Astrocyte (in vitro differentiated cells and primary cell): ENCODE measurements around the gene DROSHA. TPM values are rescaled to one million over a fixed set of nuclear protein-coding genes. Genes with fewer than 3 reads are reported as not detected.

Experiments used
- DNase-seq: peaks from one replicate; pipeline ENCODE4 v3.0.0-alpha.2; 2010; ENCODE audit warnings: low read depth
- FAIRE-seq: peaks from 2 replicates; lab custom pipeline; 2011; peaks lifted over from hg19 to GRCh38; lab: Jason Lieb, UNC
- H2AFZ ChIP-seq: 2 replicates; pipeline ENCODE4 v1.6.0; 2012; ENCODE audit warnings: low read depth, low read length, inconsistent platforms
- H3K27ac ChIP-seq: 2 replicates; pipeline ENCODE4 v1.5.1; 2011; ENCODE audit warnings: low read depth, low read length, inconsistent platforms
- H3K27me3 ChIP-seq: 2 replicates; pipeline ENCODE4 v1.6.0; 2011; ENCODE audit warnings: low read length, inconsistent platforms; ENCODE audit not compliant: insufficient read depth
- H3K36me3 ChIP-seq: 2 replicates; pipeline ENCODE4 v1.5.1; 2011; ENCODE audit warnings: low read length, inconsistent platforms; ENCODE audit not compliant: insufficient read depth
- H3K4me1 ChIP-seq: 2 replicates; pipeline ENCODE4 v1.5.1; 2011; ENCODE audit warnings: low read length, inconsistent platforms; ENCODE audit not compliant: insufficient read depth
- H3K4me2 ChIP-seq: 2 replicates; pipeline ENCODE4 v1.6.0; 2012; ENCODE audit warnings: low read length, inconsistent platforms
- H3K4me3 ChIP-seq: 2 replicates; pipeline ENCODE4 v1.5.1; 2011; ENCODE audit warnings: low read depth, mild to moderate bottlenecking, low read length, inconsistent platforms; ENCODE audit not compliant: insufficient read depth
- H3K79me2 ChIP-seq: 2 replicates; pipeline ENCODE4 v1.6.0; 2012; ENCODE audit warnings: mild to moderate bottlenecking, low read length, inconsistent platforms; ENCODE audit not compliant: insufficient read depth
- H3K9ac ChIP-seq: 2 replicates; pipeline ENCODE4 v1.6.0; 2012; ENCODE audit warnings: mild to moderate bottlenecking, low read length, inconsistent platforms
- H3K9me3 ChIP-seq: 2 replicates; pipeline ENCODE4 v1.5.1; 2012; ENCODE audit warnings: low read depth, mild to moderate bottlenecking, low read length, inconsistent platforms; ENCODE audit not compliant: insufficient read depth
- H4K20me1 ChIP-seq: 2 replicates; pipeline ENCODE4 v1.6.0; 2012; ENCODE audit warnings: low read length, inconsistent platforms; ENCODE audit not compliant: insufficient read depth
- H3K27ac Mint-ChIP-seq: one replicate; pipeline ENCODE4 v1.8.0; 2021; ENCODE audit warnings: mild to moderate bottlenecking, mixed read lengths; ENCODE audit not compliant: unreplicated experiment
- H3K27me3 Mint-ChIP-seq: one replicate; pipeline ENCODE4 v1.8.0; 2021; ENCODE audit warnings: low read depth, mixed read lengths; ENCODE audit not compliant: unreplicated experiment
- H3K36me3 Mint-ChIP-seq: one replicate; pipeline ENCODE4 v1.8.0; 2021; ENCODE audit warnings: low read depth, mixed read lengths; ENCODE audit not compliant: unreplicated experiment
- H3K4me1 Mint-ChIP-seq: one replicate; pipeline ENCODE4 v1.8.0; 2021; ENCODE audit warnings: low read depth, mixed read lengths; ENCODE audit not compliant: unreplicated experiment
- H3K4me3 Mint-ChIP-seq: one replicate; pipeline ENCODE4 v1.8.0; 2021; ENCODE audit warnings: mild to moderate bottlenecking, moderate library complexity, mixed read lengths; ENCODE audit not compliant: unreplicated experiment
- H3K9me3 Mint-ChIP-seq: one replicate; pipeline ENCODE4 v1.8.0; 2021; ENCODE audit warnings: mild to moderate bottlenecking, mixed read lengths; ENCODE audit not compliant: unreplicated experiment
- EZH2 ChIP-seq: IDR thresholded peaks from 2 replicates; pipeline ENCODE4 v1.6.1; 2012; ENCODE audit warnings: mild to moderate bottlenecking, low read length, inconsistent platforms; ENCODE audit not compliant: insufficient read depth
- total RNA-seq: library from RNA; stranded (reverse); gene quantifications from 2 replicates; pipeline ENCODE4 v1.2.1, GENCODE V29; 2021
- TF ChIP-seq, protein P1 (sequence below): IDR thresholded peaks from 2 replicates; pipeline ENCODE4 v1.5.1; 2011; ENCODE audit warnings: low read depth, mild to moderate bottlenecking, inconsistent platforms, low read length, moderate library complexity; ENCODE audit not compliant: insufficient read depth

The DROSHA gene
- total RNA-seq, 1 donor from 2014 or later: 50.6 TPM

DNA sequence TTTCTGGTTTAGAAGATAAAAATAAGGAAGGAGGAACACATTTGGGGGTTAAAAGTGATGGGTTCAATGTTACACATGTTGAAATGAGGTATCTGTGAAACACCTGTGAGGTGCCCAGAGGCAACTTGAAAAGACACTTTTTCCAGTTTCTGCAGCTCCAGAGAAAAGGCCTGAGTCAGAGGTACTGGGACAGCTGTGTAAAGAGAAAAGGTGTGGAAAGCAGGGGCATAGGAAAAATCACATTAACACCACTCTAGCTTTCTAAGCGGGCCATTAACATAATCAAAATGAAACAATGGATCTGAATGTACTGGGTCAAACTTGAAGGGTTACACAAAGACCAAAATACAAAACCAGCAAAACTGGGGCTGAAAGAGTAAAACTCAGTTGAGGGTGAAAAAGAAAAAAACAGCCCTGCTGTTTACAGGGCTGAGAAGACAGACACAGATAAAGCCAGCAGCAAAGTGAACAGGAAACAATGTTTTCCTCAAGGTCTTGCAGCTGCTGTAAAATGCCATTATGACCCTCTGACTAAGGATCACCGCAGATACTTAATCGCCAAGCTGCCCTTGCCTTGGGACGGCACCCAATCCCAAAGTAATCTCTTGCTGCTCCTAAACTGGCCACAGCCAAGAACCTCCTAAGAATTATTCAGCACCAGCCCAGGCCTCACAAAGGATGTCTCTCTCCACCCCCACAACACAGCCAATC, 104.7 kb downstream of the DROSHA start:
- Histone ChIP-seq H3K9ac (no peak overlapping the region), H3K4me3 (no peak overlapping the region), H3K36me3 (peaks cover 5% of the 10 kb centered on the region), H3K27me3 (no peaks in the 10 kb centered on the region), H3K9me3 (no peaks in the 10 kb centered on the region), H2AFZ (no peak overlapping the region), H3K79me2 (no peaks in the 10 kb centered on the region), H3K4me2 (no peak overlapping the region), H3K27ac (no peak overlapping the region), H3K4me1 (peaks cover 3% of the 10 kb centered on the region), H4K20me1 (no peaks in the 10 kb centered on the region)
- Mint-ChIP-seq H3K4me3 (no peak overlapping the region), H3K4me1 (peaks cover 6% of the 10 kb centered on the region), H3K27ac (no peak overlapping the region), H3K27me3 (no peaks in the 10 kb centered on the region), H3K9me3 (no peaks in the 10 kb centered on the region), H3K36me3 (peaks cover 6% of the 10 kb centered on the region)
- no peak for FAIRE-seq
- DNase-seq: no peak
- TF ChIP-seq, protein P1, sequence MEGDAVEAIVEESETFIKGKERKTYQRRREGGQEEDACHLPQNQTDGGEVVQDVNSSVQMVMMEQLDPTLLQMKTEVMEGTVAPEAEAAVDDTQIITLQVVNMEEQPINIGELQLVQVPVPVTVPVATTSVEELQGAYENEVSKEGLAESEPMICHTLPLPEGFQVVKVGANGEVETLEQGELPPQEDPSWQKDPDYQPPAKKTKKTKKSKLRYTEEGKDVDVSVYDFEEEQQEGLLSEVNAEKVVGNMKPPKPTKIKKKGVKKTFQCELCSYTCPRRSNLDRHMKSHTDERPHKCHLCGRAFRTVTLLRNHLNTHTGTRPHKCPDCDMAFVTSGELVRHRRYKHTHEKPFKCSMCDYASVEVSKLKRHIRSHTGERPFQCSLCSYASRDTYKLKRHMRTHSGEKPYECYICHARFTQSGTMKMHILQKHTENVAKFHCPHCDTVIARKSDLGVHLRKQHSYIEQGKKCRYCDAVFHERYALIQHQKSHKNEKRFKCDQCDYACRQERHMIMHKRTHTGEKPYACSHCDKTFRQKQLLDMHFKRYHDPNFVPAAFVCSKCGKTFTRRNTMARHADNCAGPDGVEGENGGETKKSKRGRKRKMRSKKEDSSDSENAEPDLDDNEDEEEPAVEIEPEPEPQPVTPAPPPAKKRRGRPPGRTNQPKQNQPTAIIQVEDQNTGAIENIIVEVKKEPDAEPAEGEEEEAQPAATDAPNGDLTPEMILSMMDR: no peak
- TF ChIP-seq EZH2: no peak

DNA sequence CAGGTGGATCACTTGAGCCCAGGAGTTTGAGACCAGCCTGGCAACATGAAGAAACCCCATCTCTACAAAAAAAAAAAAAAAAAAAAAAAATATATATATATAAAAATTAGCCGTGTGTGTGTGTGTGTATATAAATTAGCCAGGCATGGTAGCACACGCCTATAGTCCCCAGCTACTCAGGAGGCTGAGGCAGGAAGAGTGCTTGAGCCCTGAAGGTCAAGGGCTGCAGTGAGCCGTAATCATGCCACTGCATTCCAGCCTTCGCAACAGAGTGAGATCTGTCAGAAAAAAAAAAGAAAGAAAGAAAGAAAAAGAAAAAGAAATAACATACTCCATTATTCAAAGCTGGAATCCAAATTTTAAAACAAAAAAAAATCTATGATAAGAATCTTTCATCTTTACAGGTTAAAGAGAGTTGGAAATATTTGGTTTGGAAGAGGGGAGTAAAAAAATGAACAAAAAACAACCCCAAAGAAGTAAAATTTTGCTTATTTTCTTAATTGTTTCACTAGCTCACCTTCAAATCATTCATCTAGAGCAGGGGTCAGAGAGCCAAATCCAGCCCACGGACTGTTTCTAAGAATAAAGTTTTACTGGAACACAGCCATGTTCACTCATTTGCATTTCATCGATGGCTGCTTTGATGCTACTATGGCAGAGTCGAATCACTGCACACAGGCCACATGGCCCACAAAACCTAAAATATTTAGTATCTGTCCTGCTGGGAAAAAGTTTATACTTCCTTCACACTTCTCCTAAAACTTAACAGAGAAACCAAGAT, 109.9 kb downstream of the DROSHA start:
- no peak overlapping the region for H3K27ac ChIP-seq
- no peak overlapping the region for H2AFZ ChIP-seq
- Mint-ChIP-seq H3K27ac (no peak overlapping the region), H3K36me3 (peaks cover 9% of the 10 kb centered on the region), H3K4me3 (no peak overlapping the region), H3K4me1 (peaks cover 8% of the 10 kb centered on the region), H3K27me3 (no peaks in the 10 kb centered on the region), H3K9me3 (no peaks in the 10 kb centered on the region)
- no peak overlapping the region for H3K9ac ChIP-seq
- DNase-seq (no peak), FAIRE-seq (no peak)
- H3K9me3 ChIP-seq: no peaks in the 10 kb centered on the region
- TF ChIP-seq, protein P1: no peak
- no peak for TF ChIP-seq EZH2
- H3K36me3 ChIP-seq: peaks cover 36% of the 10 kb centered on the region
- H4K20me1 ChIP-seq: no peaks in the 10 kb centered on the region
- no peak overlapping the region for H3K4me3 ChIP-seq
- peaks cover 3% of the 10 kb centered on the region for H3K4me1 ChIP-seq
- H3K27me3 ChIP-seq: no peaks in the 10 kb centered on the region
- no peak overlapping the region for H3K4me2 ChIP-seq
- H3K79me2 ChIP-seq: no peaks in the 10 kb centered on the region
